HCT116 (cell line): ENCODE measurements around the gene STRADA.

Source experiments
- CTCF ChIP-seq, 3 experiments: fragments of 200-600 bp in 1 of 3; sonication (generic) in 1 of 3; IDR thresholded peaks in 2 of 3; conservative IDR thresholded peaks in 1 of 3; 2 replicates each; pipeline ENCODE4 v1.5.1; 2012 to 2017; ENCODE audit warnings: low read depth in 2 of 3, low read length in 2 of 3, antibody characterized with exemption in 1 of 3, borderline replicate concordance in 1 of 3, control low read depth in 1 of 3, mild to moderate bottlenecking in 1 of 3, mixed read lengths in 1 of 3, mixed run types in 1 of 3, moderate library complexity in 1 of 3; ENCODE audit not compliant: insufficient read depth in 1 of 3
- POLR2A ChIP-seq: IDR thresholded peaks from 2 replicates; pipeline ENCODE4 v1.7.0; 2011; ENCODE audit warnings: borderline replicate concordance; ENCODE audit not compliant: insufficient read depth, insufficient read length; ENCODE audit errors: extremely low read depth
- REST ChIP-seq: IDR thresholded peaks from 2 replicates; pipeline ENCODE4 v1.6.1; 2012; ENCODE audit warnings: low read depth

GRCh38 chr17:63686138-63686685 is 55.4 kb downstream of the STRADA start:
- TF ChIP-seq CTCF (IDR thresholded peaks at IDR 0.05 in 2 of 3, conservative IDR thresholded peaks at IDR 0.05 in 1 of 3; ENCODE audit: borderline replicate concordance in 1 of 3, insufficient read depth in 1 of 3, low read depth in 2 of 3, low read length in 2 of 3) (no peak), REST (no peak), POLR2A (no peak)
